Thyroid gland (tissue), 4 donors: ENCODE results near the gene PUSL1. TPM values are rescaled to one million over a fixed set of nuclear protein-coding genes. Genes with fewer than 3 reads are reported as not detected.
A peak's percentile ranks its signal among the peaks of the same experiment; 100 is the strongest.

Experiments used
- DNase-seq, 2 donors: peaks; one replicate each; pipeline ENCODE4 v3.0.0-alpha.2; 2019
- H3K27ac ChIP-seq, 3 donors: fragments of 200-600 bp; sonication (generic); 1 replicate in 2 of 3; 2 replicates in 1 of 3; pipeline ENCODE4 v1.5.1; 2016 to 2019; ENCODE audit warnings: mild to moderate bottlenecking in 1 of 3, moderate library complexity in 1 of 3
- H3K27me3 ChIP-seq: fragments of 200-600 bp; sonication (generic); one replicate; pipeline ENCODE4 v1.5.1; 2019
- H3K36me3 ChIP-seq, 2 donors: fragments of 200-600 bp; sonication (generic); one replicate each; pipeline ENCODE4 v1.5.1; 2016 to 2019
- H3K4me1 ChIP-seq, 2 donors: fragments of 200-600 bp; sonication (generic); one replicate each; pipeline ENCODE4 v1.5.1; 2017 to 2019
- H3K4me3 ChIP-seq, 3 donors: fragments of 200-600 bp; sonication (generic); replicated peaks in 1 of 3; 1 replicate in 2 of 3; 2 replicates in 1 of 3; pipeline ENCODE4 v1.5.1; 2016; ENCODE audit warnings: mild to moderate bottlenecking in 1 of 3
- H3K9me3 ChIP-seq: fragments of 200-600 bp; sonication (generic); one replicate; pipeline ENCODE4 v1.5.1; 2017
- POLR2A ChIP-seq, 2 donors: fragments of 450-650 bp; IDR thresholded peaks; one replicate each; pipeline ENCODE4 v1.6.1; 2017; ENCODE audit warnings: antibody characterized with exemption in 2 of 2, mild to moderate bottlenecking in 2 of 2, moderate library complexity in 1 of 2
- WGBS, 2 donors: methylation state at CpG; one replicate each; pipeline ENCODE4 v1.1.5; 2017; 5-methylcytosine and 5-hydroxymethylcytosine counted together
- intact Hi-C: fragments of 100-400 bp; cut with DNase I; formaldehyde crosslinking; loops from one replicate; pipeline ENCODE4 v1.15.1; 2023
- total RNA-seq, 4 donors: library from RNA; depleted of rRNA; stranded (reverse); fragments of >200 nt; gene quantifications; one replicate each; pipeline ENCODE4 v1.2.3, GENCODE V29; 2016
- TF ChIP-seq, protein P1 (sequence below), 6 experiments: fragments of 200-600 bp in 3 of 6; fragments of 450-650 bp in 3 of 6; sonication (generic) in 3 of 6; IDR thresholded peaks; one replicate each; pipeline ENCODE4 v1.5.1; 2016 to 2019; ENCODE audit warnings: antibody characterized with exemption in 6 of 6, mild to moderate bottlenecking in 2 of 6, inconsistent platforms in 1 of 6, moderate library complexity in 1 of 6

PUSL1 gene
- total RNA-seq, 4 donors from 2014 or later: 24.0 to 41.4 (median 28.0) TPM

DNA sequence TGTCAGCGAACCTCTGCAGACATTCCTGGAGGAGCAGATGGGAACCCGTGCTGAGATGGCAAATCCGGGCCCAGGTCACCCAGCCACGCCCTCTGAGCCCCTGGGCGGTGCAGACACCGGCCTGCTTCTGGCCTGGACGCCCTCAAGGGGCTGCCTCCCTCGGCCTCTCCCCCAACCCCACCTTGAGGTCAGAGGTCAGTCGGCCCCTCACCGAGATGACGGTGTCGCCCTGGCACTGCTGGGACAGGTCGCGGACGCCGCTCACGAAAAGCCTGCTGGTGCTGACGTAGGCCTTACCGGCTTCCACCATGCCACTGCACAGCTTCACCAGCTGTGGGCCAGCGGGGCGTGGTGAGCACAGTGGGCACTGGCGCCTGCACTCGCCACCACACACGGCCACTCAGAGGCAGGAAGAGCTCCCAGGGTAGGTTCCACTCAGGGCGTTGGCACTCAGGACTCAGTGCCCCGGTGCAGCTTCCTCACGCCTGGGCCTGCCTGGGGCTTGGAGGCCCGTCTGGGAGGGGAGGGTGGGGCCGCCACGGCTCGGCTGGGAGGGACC is 5.4 kb upstream of the PUSL1 start:
- no peaks in the 10 kb centered on the region for H3K9me3 ChIP-seq
- H3K36me3 ChIP-seq: no peaks in the 10 kb centered on the region
- no peaks in the 10 kb centered on the region for H3K27me3 ChIP-seq
- no peak overlapping the region for H3K4me3 ChIP-seq
- WGBS, 2 donors: 95% methylated on average over 9 to 15 of the region's 31 CpGs
- intact Hi-C loops: no loop called here
- no peak overlapping the region for H3K27ac ChIP-seq
- TF ChIP-seq POLR2A (IDR thresholded peaks at IDR 0.05): no peak
- TF ChIP-seq, protein P1, sequence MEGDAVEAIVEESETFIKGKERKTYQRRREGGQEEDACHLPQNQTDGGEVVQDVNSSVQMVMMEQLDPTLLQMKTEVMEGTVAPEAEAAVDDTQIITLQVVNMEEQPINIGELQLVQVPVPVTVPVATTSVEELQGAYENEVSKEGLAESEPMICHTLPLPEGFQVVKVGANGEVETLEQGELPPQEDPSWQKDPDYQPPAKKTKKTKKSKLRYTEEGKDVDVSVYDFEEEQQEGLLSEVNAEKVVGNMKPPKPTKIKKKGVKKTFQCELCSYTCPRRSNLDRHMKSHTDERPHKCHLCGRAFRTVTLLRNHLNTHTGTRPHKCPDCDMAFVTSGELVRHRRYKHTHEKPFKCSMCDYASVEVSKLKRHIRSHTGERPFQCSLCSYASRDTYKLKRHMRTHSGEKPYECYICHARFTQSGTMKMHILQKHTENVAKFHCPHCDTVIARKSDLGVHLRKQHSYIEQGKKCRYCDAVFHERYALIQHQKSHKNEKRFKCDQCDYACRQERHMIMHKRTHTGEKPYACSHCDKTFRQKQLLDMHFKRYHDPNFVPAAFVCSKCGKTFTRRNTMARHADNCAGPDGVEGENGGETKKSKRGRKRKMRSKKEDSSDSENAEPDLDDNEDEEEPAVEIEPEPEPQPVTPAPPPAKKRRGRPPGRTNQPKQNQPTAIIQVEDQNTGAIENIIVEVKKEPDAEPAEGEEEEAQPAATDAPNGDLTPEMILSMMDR (IDR thresholded peaks at IDR 0.05): no peak
- no peak for DNase-seq
- H3K4me1 ChIP-seq: peaks cover 24 to 30% of the 10 kb centered on the region in 2 donors

DNA sequence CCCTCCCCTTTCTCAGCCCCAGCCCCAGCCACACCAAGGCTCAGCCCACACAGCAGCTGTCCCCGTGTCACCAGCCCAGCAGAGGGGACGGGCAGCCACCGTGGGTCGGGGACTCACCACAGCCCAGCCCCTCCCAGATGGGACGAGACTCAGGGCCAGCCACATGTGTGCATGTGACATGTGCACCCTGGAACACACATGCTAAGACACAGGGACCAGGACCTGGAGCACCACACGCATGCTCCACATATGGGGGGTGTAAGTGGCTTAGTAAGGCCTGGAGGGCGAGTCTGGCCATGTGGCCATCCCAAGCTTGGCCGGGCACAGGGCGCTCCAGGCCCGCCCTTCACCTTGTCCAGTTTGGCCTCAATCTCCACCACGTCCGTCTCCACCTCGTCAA is 4.7 kb upstream of the PUSL1 start:
- Histone ChIP-seq H3K4me3 (no peak overlapping the region), H3K36me3 (no peaks in the 10 kb centered on the region), H3K27ac (no peak overlapping the region), H3K4me1 (peaks cover 24 to 30% of the 10 kb centered on the region in 2 donors), H3K9me3 (no peaks in the 10 kb centered on the region), H3K27me3 (no peaks in the 10 kb centered on the region)
- intact Hi-C loops: no loop called here
- 83% methylated on average over 10 of the region's 13 CpGs; no CpG with 5 or more reads in 1 of the 2 donors for WGBS, 2 donors
- DNase-seq: no peak
- TF ChIP-seq, protein P1 (IDR thresholded peaks at IDR 0.05): no peak
- TF ChIP-seq POLR2A (IDR thresholded peaks at IDR 0.05): no peak

GRCh38 chr1:1304331-1305299 is 3.8 kb upstream of the PUSL1 start:
- no peaks in the 10 kb centered on the region for H3K36me3 ChIP-seq
- no peaks in the 10 kb centered on the region for H3K27me3 ChIP-seq
- intact Hi-C loops: no loop called here
- H3K9me3 ChIP-seq: no peaks in the 10 kb centered on the region
- H3K4me1 ChIP-seq: peaks cover 32 to 37% of the 10 kb centered on the region in 2 donors
- no peak for TF ChIP-seq POLR2A (IDR thresholded peaks at IDR 0.05)
- TF ChIP-seq, protein P1 (IDR thresholded peaks at IDR 0.05): no peak
- no peak overlapping the region for H3K4me3 ChIP-seq
- DNase-seq: peak; percentile 26 to 31
- peak overlapping the region in 2 of 3 donors; percentile 27 to 53 for H3K27ac ChIP-seq
- WGBS, 2 donors: 57 to 58% methylated on average over 8 to 21 of the region's 29 CpGs

GRCh38 chr1:1305300-1306069 is 2.9 kb upstream of the PUSL1 start:
- WGBS, 2 donors: 33 to 44% methylated on average over 9 to 11 of the region's 25 CpGs
- Histone ChIP-seq H3K36me3 (no peaks in the 10 kb centered on the region), H3K4me1 (peaks cover 32 to 39% of the 10 kb centered on the region in 2 donors), H3K27me3 (no peaks in the 10 kb centered on the region), H3K9me3 (no peaks in the 10 kb centered on the region), H3K4me3 (no peak overlapping the region), H3K27ac (peak overlapping the region in 2 of 3 donors; percentile 27 to 53)
- DNase-seq: peak; percentile 54 to 62
- no peak for TF ChIP-seq POLR2A (IDR thresholded peaks at IDR 0.05)
- TF ChIP-seq, protein P1 (IDR thresholded peaks at IDR 0.05): no peak
- intact Hi-C loops: no loop called here
